Stimulated activated CD4-positive, alpha-beta T cell treated with anti-CD3 and anti-CD28 coated beads, TNF-alpha, amount 100 ng/mL, for 48 hours (primary cell): ENCODE data around the gene WDR82.

ENCODE experiments used
- DNase-seq, 3 donors: peaks; one replicate each; pipeline ENCODE4 v3.0.0-alpha.2; 2020; ENCODE audit warnings: low read depth in 3 of 3

The WDR82 gene

GRCh38 chr3:52254608-52255007, 23.8 kb downstream of the WDR82 start:
- DNase-seq: no peak

- DNase-seq: peak; percentile 52 to 80 (median 72)
Measured at GRCh38 chr3:52253314-52254304, 24.8 kb downstream of the WDR82 start.

GRCh38 chr3:52250122-52250521, 28.3 kb downstream of the WDR82 start:
- no peak for DNase-seq

GRCh38 chr3:52249683-52250082, 28.8 kb downstream of the WDR82 start:
- DNase-seq: no peak

- no peak for DNase-seq
Measured at GRCh38 chr3:52248816-52249547, 29.5 kb downstream of the WDR82 start.

- DNase-seq: no peak
Measured at GRCh38 chr3:52248165-52248541, 30.3 kb downstream of the WDR82 start.

GRCh38 chr3:52247409-52248164, 30.9 kb downstream of the WDR82 start:
- DNase-seq: no peak

GRCh38 chr3:52246728-52247408, 31.6 kb downstream of the WDR82 start:
- no peak for DNase-seq

GRCh38 chr3:52246264-52246620, 32.2 kb downstream of the WDR82 start:
- DNase-seq: no peak

- DNase-seq: no peak
Measured at GRCh38 chr3:52245322-52246263, 32.9 kb downstream of the WDR82 start, which contains the start of gene PPM1M. Gene PPM1M, plus strand, starts transcription at chr3:52245759. Its CDS starts 66 bp downstream, at chr3:52245825.

- DNase-seq: peak in 1 of 3 donors; percentile 53
Measured at GRCh38 chr3:52243791-52244628, 34.4 kb downstream of the WDR82 start.

- no peak for DNase-seq
Measured at GRCh38 chr3:52242039-52242438, 36.4 kb downstream of the WDR82 start.

GRCh38 chr3:52240886-52241370, 37.5 kb downstream of the WDR82 start:
- no peak for DNase-seq

GRCh38 chr3:52240059-52240885, 38.2 kb downstream of the WDR82 start:
- DNase-seq: peak in 1 of 3 donors; percentile 57

- peak; percentile 69 to 84 (median 79) for DNase-seq
Measured at GRCh38 chr3:52238761-52239701, 39.4 kb downstream of the WDR82 start, which contains the start of gene TWF2. Gene TWF2, minus strand, starts transcription at chr3:52239158. Its CDS starts 142 bp downstream, at chr3:52239016.

GRCh38 chr3:52238193-52238760, 40.2 kb downstream of the WDR82 start:
- DNase-seq: no peak
